ENCODE results near the gene CEP95.

- TF ChIP-seq POLR2AphosphoS5 (IDR thresholded peaks at IDR 0.05), result no peak
- peak in 4 of 7 experiments; percentile 18 to 53 (median 28) for TF ChIP-seq CTCF (IDR thresholded peaks at IDR 0.05)
- no peak for TF ChIP-seq EP300 (IDR thresholded peaks at IDR 0.05)
- no peak for TF ChIP-seq POLR2A (IDR thresholded peaks at IDR 0.05)
Observed at GRCh38 chr17:64491034-64491860, 15.5 kb upstream of the CEP95 start.

Data from stomach (tissue), 4 donors.